ENCODE results near the gene PTPRB.

Gene PTPRB

DNA sequence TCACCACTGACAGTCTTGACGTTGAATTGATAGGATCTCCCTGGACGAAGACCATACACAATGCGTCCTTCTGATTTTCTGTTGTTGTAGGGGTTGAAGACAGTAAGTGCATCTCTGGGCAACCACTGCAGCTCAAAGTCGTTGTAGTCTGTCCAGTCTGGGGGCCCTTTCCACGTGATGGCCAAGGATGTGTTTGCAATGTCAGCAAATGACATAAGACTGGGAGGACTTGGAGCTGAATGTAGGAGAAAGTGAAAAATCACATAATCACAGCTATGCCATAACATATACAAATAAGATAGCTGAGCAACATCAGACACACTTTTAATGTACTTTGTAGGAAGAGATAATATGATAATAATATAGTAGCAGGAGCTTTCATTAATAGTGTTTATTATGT is 77.8 kb downstream of the PTPRB start:
- Histone ChIP-seq H3K27me3 (ENCODE audit: control insufficient read depth, insufficient read depth, low read length) (no peaks in the 10 kb centered on the region), H3K4me3 (ENCODE audit: low read depth, low read length) (no peak overlapping the region), H3K9me3 (ENCODE audit: control insufficient read depth, insufficient read depth, low read depth, low read length) (no peaks in the 10 kb centered on the region), H3K9ac (ENCODE audit: low read length) (no peak overlapping the region), H3K27ac (ENCODE audit: low read depth, low read length) (no peak overlapping the region), H3K36me3 (ENCODE audit: control insufficient read depth, insufficient read depth, low read length) (no peaks in the 10 kb centered on the region), H3K4me1 (ENCODE audit: control insufficient read depth, insufficient read depth, low read length) (peaks cover 10% of the 10 kb centered on the region)

DNA sequence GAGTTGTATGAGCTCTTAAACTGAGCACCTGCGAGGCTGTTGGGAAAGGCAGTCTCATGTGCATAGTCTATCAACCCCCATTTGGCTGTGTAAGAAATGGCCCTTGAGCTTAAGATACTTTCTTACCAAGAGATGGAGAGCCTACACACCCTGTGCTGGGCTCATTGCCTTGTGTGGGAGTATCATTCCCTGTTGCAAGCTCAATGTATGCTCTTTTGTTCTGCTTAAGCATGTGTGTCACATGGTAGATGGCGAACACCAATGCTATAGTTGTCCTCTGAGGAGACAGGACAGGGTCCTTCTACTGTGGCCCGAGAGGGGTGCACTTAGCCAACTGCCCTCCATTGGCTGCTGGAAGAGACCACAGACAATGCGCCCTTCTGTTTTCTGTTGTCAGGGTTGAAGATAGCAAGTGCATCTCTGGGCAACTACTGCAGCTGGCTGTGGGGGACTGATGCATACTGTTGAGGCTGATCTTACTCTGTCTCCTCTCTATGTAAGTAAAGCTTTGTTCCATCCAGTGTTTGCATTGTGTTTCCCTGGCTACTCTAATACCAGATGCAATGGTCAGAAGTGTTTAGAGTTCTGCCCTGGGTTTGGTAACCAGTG is 79.5 kb downstream of the PTPRB start:
- Histone ChIP-seq H3K9ac (ENCODE audit: low read length) (no peak overlapping the region), H3K4me3 (ENCODE audit: low read depth, low read length) (no peak overlapping the region), H3K9me3 (ENCODE audit: control insufficient read depth, insufficient read depth, low read depth, low read length) (no peaks in the 10 kb centered on the region), H3K27ac (ENCODE audit: low read depth, low read length) (no peak overlapping the region), H3K36me3 (ENCODE audit: control insufficient read depth, insufficient read depth, low read length) (no peaks in the 10 kb centered on the region), H3K27me3 (ENCODE audit: control insufficient read depth, insufficient read depth, low read length) (no peaks in the 10 kb centered on the region), H3K4me1 (ENCODE audit: control insufficient read depth, insufficient read depth, low read length) (peaks cover 10% of the 10 kb centered on the region)

DNA sequence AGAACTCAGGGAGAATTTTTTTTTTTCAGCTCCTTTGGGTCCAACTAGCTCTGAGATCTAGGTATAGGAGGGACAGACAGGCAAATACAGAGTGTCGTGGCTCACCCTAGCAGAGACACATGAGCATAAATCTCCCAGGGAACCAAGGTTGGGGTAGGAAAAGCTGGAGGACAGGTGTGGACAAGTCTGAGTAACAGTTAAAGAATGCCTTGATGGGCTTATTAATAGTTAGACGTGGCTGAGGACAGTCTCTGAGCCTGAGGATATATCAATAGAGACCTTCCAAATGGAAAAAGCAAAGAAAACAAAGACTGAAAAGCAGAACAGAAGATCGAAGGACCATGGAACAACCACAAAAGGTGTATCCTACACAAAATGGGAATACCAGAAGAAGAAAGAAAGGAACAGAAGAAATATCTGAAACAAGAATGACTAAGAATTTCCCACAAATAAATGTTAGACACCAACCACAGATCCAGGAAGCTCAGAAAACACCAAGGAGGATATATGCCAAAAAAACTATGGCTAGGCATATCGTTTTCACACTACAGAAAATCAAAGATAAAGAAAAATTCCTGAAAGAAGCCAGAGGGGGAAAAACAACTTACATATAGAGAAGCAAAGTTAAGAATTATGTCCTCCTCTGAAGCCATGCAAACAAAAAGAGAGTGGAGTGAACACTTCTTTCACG is 80.9 kb downstream of the PTPRB start:
- H3K4me1 ChIP-seq (ENCODE audit: control insufficient read depth, insufficient read depth, low read length): peaks cover 10% of the 10 kb centered on the region
- H3K36me3 ChIP-seq (ENCODE audit: control insufficient read depth, insufficient read depth, low read length): no peaks in the 10 kb centered on the region
- no peaks in the 10 kb centered on the region for H3K9me3 ChIP-seq (ENCODE audit: control insufficient read depth, insufficient read depth, low read depth, low read length)
- no peak overlapping the region for H3K4me3 ChIP-seq (ENCODE audit: low read depth, low read length)
- H3K27ac ChIP-seq (ENCODE audit: low read depth, low read length): no peak overlapping the region
- no peaks in the 10 kb centered on the region for H3K27me3 ChIP-seq (ENCODE audit: control insufficient read depth, insufficient read depth, low read length)
- no peak overlapping the region for H3K9ac ChIP-seq (ENCODE audit: low read length)

DNA sequence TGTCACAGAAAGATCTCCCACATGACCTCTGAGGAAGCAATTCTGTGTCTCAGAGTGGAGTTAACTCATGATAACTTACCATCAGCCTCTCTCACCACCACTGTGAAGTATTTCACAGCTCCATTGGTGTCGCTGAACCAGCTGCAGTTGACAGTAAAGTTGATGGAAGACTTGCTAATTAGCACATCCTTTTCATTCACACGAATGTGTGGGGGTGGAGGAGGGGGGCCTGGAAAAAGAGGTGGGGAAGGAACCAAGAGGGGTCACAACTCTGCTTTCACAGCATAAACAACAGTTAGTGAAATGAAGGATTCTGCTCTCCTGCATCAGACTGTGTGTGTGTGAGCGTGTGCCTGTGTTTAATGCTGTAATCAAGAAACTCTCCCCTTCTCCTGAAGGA is 82.1 kb downstream of the PTPRB start:
- Histone ChIP-seq H3K4me3 (ENCODE audit: low read depth, low read length) (no peak overlapping the region), H3K36me3 (ENCODE audit: control insufficient read depth, insufficient read depth, low read length) (no peaks in the 10 kb centered on the region), H3K27me3 (ENCODE audit: control insufficient read depth, insufficient read depth, low read length) (no peaks in the 10 kb centered on the region), H3K27ac (ENCODE audit: low read depth, low read length) (no peak overlapping the region), H3K9ac (ENCODE audit: low read length) (no peak overlapping the region), H3K9me3 (ENCODE audit: control insufficient read depth, insufficient read depth, low read depth, low read length) (no peaks in the 10 kb centered on the region), H3K4me1 (ENCODE audit: control insufficient read depth, insufficient read depth, low read length) (peaks cover 10% of the 10 kb centered on the region)

DNA sequence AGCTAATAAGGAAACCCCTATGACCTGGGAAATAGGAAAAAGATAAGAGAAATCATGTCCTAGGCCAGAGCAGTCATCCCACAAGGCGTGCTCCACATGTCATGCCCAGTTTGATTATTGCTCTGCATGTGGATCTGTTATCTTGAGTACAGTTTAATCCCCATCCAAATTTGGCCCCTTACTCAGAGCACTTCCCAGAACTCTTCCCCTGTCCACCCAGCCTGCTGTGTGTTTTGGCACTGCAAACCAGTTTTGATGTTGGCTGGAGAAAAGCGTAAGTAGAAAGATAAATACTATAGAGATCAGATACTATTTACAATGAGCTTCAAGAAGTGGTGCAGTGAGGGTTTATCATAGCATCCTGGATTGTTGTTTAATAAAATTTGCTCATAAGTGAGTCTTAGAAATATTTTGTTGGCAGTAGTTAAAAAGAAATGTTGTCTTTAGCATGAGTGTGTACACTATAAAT is 83.8 kb downstream of the PTPRB start:
- Histone ChIP-seq H3K4me1 (ENCODE audit: control insufficient read depth, insufficient read depth, low read length) (peaks cover 10% of the 10 kb centered on the region), H3K4me3 (ENCODE audit: low read depth, low read length) (no peak overlapping the region), H3K27me3 (ENCODE audit: control insufficient read depth, insufficient read depth, low read length) (no peaks in the 10 kb centered on the region), H3K9ac (ENCODE audit: low read length) (no peak overlapping the region), H3K9me3 (ENCODE audit: control insufficient read depth, insufficient read depth, low read depth, low read length) (no peaks in the 10 kb centered on the region), H3K27ac (ENCODE audit: low read depth, low read length) (no peak overlapping the region), H3K36me3 (ENCODE audit: control insufficient read depth, insufficient read depth, low read length) (no peaks in the 10 kb centered on the region)

DNA sequence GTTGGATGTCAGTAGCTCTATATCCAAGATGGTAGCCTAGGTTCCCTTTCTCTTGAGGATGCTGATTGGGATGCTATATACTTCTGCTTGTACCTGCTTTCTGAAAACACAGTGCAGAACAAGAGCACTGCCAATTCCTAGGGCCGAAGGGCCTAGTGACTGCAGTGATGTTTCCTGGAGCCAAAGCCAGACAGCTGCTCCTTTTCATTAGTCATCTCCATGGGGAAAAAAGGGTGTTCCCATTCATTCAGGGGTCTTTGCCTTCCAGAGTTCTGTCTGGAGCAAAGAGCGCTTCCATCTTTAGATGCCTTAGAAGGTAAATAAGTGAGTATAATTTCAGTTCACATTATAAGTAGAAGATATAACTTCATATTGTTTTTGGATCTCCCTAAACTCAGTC is 85.5 kb downstream of the PTPRB start:
- Histone ChIP-seq H3K36me3 (ENCODE audit: control insufficient read depth, insufficient read depth, low read length) (no peaks in the 10 kb centered on the region), H3K27me3 (ENCODE audit: control insufficient read depth, insufficient read depth, low read length) (no peaks in the 10 kb centered on the region), H3K9me3 (ENCODE audit: control insufficient read depth, insufficient read depth, low read depth, low read length) (no peaks in the 10 kb centered on the region), H3K27ac (ENCODE audit: low read depth, low read length) (no peak overlapping the region), H3K4me3 (ENCODE audit: low read depth, low read length) (no peak overlapping the region), H3K4me1 (ENCODE audit: control insufficient read depth, insufficient read depth, low read length) (peaks cover 10% of the 10 kb centered on the region), H3K9ac (ENCODE audit: low read length) (no peak overlapping the region)

DNA sequence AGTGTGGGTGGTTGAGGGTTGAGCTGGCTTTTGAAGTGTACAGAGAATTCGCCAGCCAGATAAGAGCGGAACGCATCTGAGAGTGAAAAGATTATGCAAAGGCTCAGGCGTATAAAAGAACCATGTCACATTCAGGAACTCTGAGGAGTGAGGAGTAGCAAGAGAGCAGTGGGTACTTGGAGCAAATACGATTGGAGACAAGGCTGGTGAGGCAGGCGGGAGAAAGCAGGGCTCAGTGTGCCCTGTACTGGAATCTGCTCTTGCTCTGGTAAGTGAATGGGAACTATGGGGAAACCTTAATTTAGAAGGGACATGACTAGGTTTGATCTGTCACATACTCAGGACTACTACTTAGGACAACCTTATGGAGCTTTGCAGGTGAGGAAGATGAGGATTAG is 87.0 kb downstream of the PTPRB start:
- Histone ChIP-seq H3K9me3 (ENCODE audit: control insufficient read depth, insufficient read depth, low read depth, low read length) (no peaks in the 10 kb centered on the region), H3K27me3 (ENCODE audit: control insufficient read depth, insufficient read depth, low read length) (no peaks in the 10 kb centered on the region), H3K9ac (ENCODE audit: low read length) (no peak overlapping the region), H3K4me3 (ENCODE audit: low read depth, low read length) (no peak overlapping the region), H3K36me3 (ENCODE audit: control insufficient read depth, insufficient read depth, low read length) (no peaks in the 10 kb centered on the region), H3K4me1 (ENCODE audit: control insufficient read depth, insufficient read depth, low read length) (peaks cover 5% of the 10 kb centered on the region), H3K27ac (ENCODE audit: low read depth, low read length) (no peak overlapping the region)

DNA sequence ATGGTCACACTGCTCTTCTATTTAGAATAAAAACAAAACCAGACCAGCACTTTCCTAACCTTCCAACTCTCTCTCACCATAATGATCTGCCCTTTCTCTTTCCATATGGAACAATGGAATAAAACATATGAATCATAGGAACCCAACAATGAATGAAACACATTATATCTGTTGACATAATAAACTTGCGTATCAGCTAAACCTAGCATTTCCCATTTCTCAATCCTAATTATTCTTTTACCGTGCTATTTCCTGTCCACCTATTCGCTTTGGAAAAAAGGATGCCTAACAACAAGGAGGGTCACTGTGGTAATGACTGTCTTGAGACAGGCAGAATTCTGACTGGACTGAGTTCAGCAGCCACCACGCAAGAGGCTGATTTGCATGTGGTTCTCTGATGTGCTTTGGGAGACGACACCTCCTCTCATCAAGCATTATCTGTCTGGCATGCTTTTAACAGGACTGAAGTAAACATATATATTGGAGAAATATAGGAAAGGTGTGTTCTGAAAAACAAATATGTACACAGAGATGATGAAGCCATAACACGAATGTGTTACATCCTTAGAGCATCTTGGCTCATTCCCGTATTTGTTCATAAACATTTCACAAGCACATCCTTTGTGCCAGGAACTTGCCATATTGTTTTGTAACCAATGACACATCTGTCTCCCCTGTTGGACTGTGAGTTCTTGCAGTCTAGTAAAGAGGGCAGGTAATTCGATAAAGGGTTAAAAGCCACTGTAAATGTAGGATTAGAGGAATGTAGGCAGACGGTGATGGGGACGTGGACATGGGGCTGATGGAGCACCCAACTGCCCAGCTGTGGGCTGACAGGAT is 87.7 kb downstream of the PTPRB start:
- no peak overlapping the region for H3K4me3 ChIP-seq (ENCODE audit: low read depth, low read length)

DNA sequence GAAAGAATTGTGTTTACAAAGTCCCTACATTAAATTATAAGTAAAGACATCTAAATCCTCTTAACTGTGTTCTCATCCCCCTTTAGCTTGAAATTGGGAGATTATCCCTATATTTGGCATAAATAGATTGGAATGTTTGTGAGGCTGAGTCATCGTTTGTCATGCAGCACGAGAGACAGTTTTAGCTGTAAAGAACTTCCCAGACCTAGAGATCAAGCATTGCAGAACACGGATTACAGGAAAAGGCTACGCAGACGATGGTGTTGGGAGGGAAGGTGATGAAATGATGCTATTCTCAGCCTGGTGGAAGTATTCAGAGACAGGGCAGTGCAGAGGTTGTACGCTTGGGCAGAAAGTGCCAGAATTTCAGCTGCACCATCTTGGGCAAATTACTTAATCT is 93.8 kb downstream of the PTPRB start:
- H3K27me3 ChIP-seq (ENCODE audit: control insufficient read depth, insufficient read depth, low read length): no peaks in the 10 kb centered on the region
- no peak overlapping the region for H3K9ac ChIP-seq (ENCODE audit: low read length)
- H3K9me3 ChIP-seq (ENCODE audit: control insufficient read depth, insufficient read depth, low read depth, low read length): no peaks in the 10 kb centered on the region
- no peak overlapping the region for H3K4me3 ChIP-seq (ENCODE audit: low read depth, low read length)
- no peak overlapping the region for H3K27ac ChIP-seq (ENCODE audit: low read depth, low read length)
- no peaks in the 10 kb centered on the region for H3K36me3 ChIP-seq (ENCODE audit: control insufficient read depth, insufficient read depth, low read length)
- H3K4me1 ChIP-seq (ENCODE audit: control insufficient read depth, insufficient read depth, low read length): peaks cover 6% of the 10 kb centered on the region; the same call in 1 of the 2 replicates

More for the DNA sequence above, 87.7 kb downstream of the PTPRB start:
- H3K36me3 ChIP-seq (ENCODE audit: control insufficient read depth, insufficient read depth, low read length): no peaks in the 10 kb centered on the region
- H3K27me3 ChIP-seq (ENCODE audit: control insufficient read depth, insufficient read depth, low read length): no peaks in the 10 kb centered on the region
- H3K9ac ChIP-seq (ENCODE audit: low read length): no peak overlapping the region
- H3K9me3 ChIP-seq (ENCODE audit: control insufficient read depth, insufficient read depth, low read depth, low read length): no peaks in the 10 kb centered on the region
- no peaks in the 10 kb centered on the region for H3K4me1 ChIP-seq (ENCODE audit: control insufficient read depth, insufficient read depth, low read length)
- no peak overlapping the region for H3K27ac ChIP-seq (ENCODE audit: low read depth, low read length)

DNA sequence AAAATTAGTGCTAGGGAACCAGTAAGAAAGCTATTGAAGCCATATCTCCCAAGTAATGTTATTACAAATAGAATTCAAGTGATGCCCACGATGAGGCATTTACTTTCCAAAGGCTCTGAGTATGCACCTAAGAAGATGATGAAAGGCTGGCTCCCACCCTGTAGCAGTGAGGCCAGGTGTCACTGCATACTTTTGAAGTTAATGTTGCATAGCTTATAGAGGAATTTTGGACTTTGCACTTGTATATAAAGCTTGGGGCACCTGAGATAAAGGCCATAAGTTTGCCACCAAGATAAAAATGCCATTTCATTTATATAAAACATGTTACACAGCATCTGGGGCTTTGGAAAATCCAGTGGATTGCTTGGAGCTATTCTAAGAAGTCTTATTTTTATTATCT is 96.2 kb downstream of the PTPRB start:
- Histone ChIP-seq H3K27me3 (ENCODE audit: control insufficient read depth, insufficient read depth, low read length) (no peaks in the 10 kb centered on the region), H3K4me1 (ENCODE audit: control insufficient read depth, insufficient read depth, low read length) (peaks cover 6% of the 10 kb centered on the region; the same call in 1 of the 2 replicates), H3K36me3 (ENCODE audit: control insufficient read depth, insufficient read depth, low read length) (no peaks in the 10 kb centered on the region), H3K4me3 (ENCODE audit: low read depth, low read length) (no peak overlapping the region), H3K9me3 (ENCODE audit: control insufficient read depth, insufficient read depth, low read depth, low read length) (no peaks in the 10 kb centered on the region), H3K9ac (ENCODE audit: low read length) (no peak overlapping the region), H3K27ac (ENCODE audit: low read depth, low read length) (no peak overlapping the region)

DNA sequence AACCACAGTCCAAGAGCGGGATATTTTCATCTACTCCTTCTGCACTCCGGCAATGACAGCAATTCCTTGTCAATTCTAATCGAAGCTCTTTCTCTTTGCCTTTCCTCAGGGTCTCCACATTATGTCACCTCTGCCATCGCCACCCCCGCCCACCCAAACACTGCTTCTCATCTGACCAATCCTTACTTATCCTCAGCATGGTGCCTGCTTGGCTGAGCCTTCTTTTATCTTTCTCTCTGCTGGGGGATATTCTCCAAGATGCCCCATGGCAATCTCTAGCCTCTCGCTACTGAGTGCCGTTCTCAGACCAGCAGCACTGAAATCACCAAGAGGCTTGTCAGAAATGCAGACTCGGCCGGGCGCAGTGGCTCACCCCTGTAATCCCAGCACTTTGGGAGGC is 100.6 kb downstream of the PTPRB start:
- Histone ChIP-seq H3K4me1 (ENCODE audit: control insufficient read depth, insufficient read depth, low read length) (no peaks in the 10 kb centered on the region; the same call in 1 of the 2 replicates), H3K27ac (ENCODE audit: low read depth, low read length) (no peak overlapping the region), H3K36me3 (ENCODE audit: control insufficient read depth, insufficient read depth, low read length) (no peaks in the 10 kb centered on the region), H3K9ac (ENCODE audit: low read length) (no peak overlapping the region), H3K9me3 (ENCODE audit: control insufficient read depth, insufficient read depth, low read depth, low read length) (no peaks in the 10 kb centered on the region), H3K4me3 (ENCODE audit: low read depth, low read length) (no peak overlapping the region), H3K27me3 (ENCODE audit: control insufficient read depth, insufficient read depth, low read length) (no peaks in the 10 kb centered on the region)
